ENCODE data around the gene CTDSPL. TPM values are rescaled to one million over a fixed set of nuclear protein-coding genes. Genes with fewer than 3 reads are reported as not detected.

The CTDSPL gene
- total and polyA plus RNA-seq, 11 donors, result 9.2 to 54.6 (median 36.0) TPM

DNA sequence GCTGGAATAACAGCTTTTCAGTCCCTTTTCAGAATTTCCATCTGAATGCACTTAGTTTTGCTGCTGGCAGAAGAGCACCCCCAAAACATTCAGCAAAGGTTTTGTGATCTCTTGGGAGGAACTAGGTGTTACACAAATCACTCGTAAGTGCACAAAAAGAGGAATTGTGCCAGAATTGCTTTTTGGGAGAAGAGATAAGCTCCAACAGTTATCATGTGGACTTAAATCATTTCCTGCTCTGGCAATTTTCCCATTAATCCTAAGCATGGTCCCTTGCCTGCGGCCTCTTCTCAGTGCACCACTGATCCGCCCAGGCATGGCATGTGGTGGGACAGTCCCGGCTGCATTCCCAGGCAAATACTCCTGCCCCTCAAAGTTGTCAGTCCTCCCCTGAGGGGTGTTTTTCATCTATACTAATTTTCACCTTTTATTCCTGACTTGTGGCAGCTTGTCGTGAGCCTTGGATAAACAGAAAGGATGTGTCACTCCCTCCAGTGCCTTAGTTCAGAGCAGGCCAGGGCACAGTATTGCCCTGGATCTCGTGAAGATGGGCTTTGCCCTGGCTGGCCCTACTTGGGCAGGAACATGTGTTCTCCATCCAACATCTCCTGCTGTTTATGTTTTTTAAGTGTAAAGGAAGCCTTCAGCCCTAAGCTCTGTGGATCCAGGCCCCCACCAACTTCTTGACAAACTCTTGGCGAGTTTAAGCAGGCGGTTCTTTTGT lies 84.3 kb downstream of the CTDSPL start:
- H3K27ac ChIP-seq, result peak overlapping the region in 11 of 12 donors; percentile 33 to 82 (median 61)
- H3K4me1 ChIP-seq, result peaks cover 12 to 76% (median 51%) of the 10 kb centered on the region in 12 donors
- 35 to 53% (median 40%) methylated on average over 8 of the region's 8 CpGs for WGBS, 4 donors
- DNase-seq (peak in 1 of 5 donors; percentile 35), ATAC-seq (peak; percentile 33 to 78 (median 66))
- H3K27me3 ChIP-seq, result no peaks in the 10 kb centered on the region
- intact Hi-C loops (cut with DNase I), result loop anchor here in 1 of 10 donors (1.0 kb wide), 1 partner anchor 8 kb away; no protein-coding TSS in a partner anchor
- TF ChIP-seq, protein P1, sequence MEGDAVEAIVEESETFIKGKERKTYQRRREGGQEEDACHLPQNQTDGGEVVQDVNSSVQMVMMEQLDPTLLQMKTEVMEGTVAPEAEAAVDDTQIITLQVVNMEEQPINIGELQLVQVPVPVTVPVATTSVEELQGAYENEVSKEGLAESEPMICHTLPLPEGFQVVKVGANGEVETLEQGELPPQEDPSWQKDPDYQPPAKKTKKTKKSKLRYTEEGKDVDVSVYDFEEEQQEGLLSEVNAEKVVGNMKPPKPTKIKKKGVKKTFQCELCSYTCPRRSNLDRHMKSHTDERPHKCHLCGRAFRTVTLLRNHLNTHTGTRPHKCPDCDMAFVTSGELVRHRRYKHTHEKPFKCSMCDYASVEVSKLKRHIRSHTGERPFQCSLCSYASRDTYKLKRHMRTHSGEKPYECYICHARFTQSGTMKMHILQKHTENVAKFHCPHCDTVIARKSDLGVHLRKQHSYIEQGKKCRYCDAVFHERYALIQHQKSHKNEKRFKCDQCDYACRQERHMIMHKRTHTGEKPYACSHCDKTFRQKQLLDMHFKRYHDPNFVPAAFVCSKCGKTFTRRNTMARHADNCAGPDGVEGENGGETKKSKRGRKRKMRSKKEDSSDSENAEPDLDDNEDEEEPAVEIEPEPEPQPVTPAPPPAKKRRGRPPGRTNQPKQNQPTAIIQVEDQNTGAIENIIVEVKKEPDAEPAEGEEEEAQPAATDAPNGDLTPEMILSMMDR (IDR thresholded peaks at IDR 0.05), result no peak
- no peak for TF ChIP-seq POLR2A (IDR thresholded peaks at IDR 0.05)
- H3K36me3 ChIP-seq, result peaks cover 0 to 22% (median 0%) of the 10 kb centered on the region in 9 donors
- no peak overlapping the region for H3K4me3 ChIP-seq
- H3K9me3 ChIP-seq, result no peaks in the 10 kb centered on the region

DNA sequence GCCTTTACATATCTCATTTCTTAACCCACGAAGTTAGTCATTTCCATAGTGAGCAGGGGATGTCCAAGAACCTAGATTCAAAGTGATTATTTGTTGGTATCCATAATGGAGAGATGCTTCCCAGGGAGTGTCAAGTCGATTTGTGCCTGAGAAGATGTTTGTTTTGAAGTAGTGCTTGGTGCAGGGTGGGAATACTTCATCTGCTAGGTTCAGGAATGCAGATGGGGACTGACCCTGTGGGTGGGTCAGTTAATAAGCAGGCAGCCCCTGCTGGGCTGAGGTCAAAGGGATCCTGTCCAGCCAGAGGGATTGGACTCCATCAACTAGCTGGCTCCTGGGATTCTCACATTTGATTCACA lies 84.8 kb downstream of the CTDSPL start:
- Histone ChIP-seq H3K27ac (peak overlapping the region in 10 of 12 donors; percentile 40 to 82 (median 64)), H3K4me3 (no peak overlapping the region), H3K27me3 (no peaks in the 10 kb centered on the region), H3K36me3 (peaks cover 0 to 22% (median 0%) of the 10 kb centered on the region in 9 donors), H3K9me3 (no peaks in the 10 kb centered on the region), H3K4me1 (peaks cover 11 to 70% (median 46%) of the 10 kb centered on the region in 12 donors)
- DNase-seq, result no peak
- 57 to 67% (median 62%) methylated on average over 2 of the region's 2 CpGs for WGBS, 4 donors
- TF ChIP-seq, protein P1 (IDR thresholded peaks at IDR 0.05), result no peak
- no peak for TF ChIP-seq POLR2A (IDR thresholded peaks at IDR 0.05)
- no peak for ATAC-seq
- intact Hi-C loops (cut with DNase I), result loop anchor here in 1 of 10 donors (1.0 kb wide), 1 partner anchor 8 kb away; no protein-coding TSS in a partner anchor

DNA sequence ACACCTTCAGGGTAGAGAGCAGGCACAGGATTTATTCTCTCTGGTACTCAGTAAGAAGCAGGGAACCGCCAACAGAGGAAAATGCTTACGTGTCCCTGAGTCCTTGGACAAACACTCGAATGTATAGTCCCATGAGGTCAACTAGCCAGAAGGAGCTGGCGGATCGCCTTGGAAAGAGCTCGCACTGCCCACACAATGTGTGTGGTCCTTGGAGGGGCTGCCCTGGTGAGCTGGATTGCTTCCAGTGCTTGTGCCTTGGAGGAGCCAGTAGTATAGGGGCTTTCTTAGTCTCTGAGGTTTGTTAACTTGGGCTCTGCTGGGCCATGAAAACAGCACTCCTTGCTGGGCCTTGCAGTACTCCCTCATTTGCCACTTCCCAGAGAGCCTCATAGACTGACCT lies 88.2 kb downstream of the CTDSPL start:
- Histone ChIP-seq H3K4me3 (no peak overlapping the region), H3K27me3 (no peaks in the 10 kb centered on the region), H3K4me1 (peaks cover 5 to 52% (median 30%) of the 10 kb centered on the region in 12 donors), H3K36me3 (peaks cover 0 to 25% (median 3%) of the 10 kb centered on the region in 9 donors), H3K27ac (peak overlapping the region in 2 of 12 donors; percentile 1 to 17), H3K9me3 (no peaks in the 10 kb centered on the region)
- WGBS, 4 donors, result 61 to 83% (median 74%) methylated on average over 6 of the region's 6 CpGs
- no peak for ATAC-seq
- TF ChIP-seq, protein P1 (IDR thresholded peaks at IDR 0.05), result no peak
- no peak for TF ChIP-seq POLR2A (IDR thresholded peaks at IDR 0.05)
- intact Hi-C loops (cut with DNase I), result no loop called here
- DNase-seq, result no peak

DNA sequence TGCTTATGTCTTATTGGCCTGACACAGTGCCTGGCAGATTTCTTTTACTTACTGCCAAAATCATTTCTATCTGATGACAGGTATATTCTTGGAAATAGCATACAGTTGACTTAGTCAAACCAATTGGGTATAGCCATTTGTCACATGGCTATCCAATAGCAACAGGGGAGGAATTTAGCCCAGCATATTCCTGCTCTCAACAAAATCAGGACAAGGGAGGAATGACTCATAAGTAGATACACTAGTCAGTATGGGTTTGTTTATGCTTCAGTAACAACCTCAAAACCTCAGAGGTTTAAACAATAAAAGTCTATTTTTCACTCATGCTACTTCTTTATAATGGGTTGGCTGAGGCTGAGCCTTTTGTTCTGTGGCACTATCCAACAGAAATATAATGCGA lies 90.9 kb downstream of the CTDSPL start:
- H3K9me3 ChIP-seq, result no peaks in the 10 kb centered on the region
- H3K4me1 ChIP-seq, result peaks cover 0 to 48% (median 30%) of the 10 kb centered on the region in 12 donors
- H3K36me3 ChIP-seq, result peaks cover 0 to 25% (median 7%) of the 10 kb centered on the region in 9 donors
- intact Hi-C loops (cut with DNase I), result no loop called here
- WGBS, 4 donors, result 97 to 98% (median 98%) methylated on average over 1 of the region's 1 CpG
- no peak for TF ChIP-seq POLR2A (IDR thresholded peaks at IDR 0.05)
- TF ChIP-seq, protein P1 (IDR thresholded peaks at IDR 0.05), result no peak
- no peak overlapping the region for H3K4me3 ChIP-seq
- H3K27ac ChIP-seq, result no peak overlapping the region
- ATAC-seq, result no peak
- no peak for DNase-seq
- H3K27me3 ChIP-seq, result no peaks in the 10 kb centered on the region
